ENCODE data around the gene SLC25A11. TPM values are rescaled to one million over a fixed set of nuclear protein-coding genes. Genes with fewer than 3 reads are reported as not detected.
A peak's percentile ranks its signal among the peaks of the same experiment; 100 is the strongest.

The SLC25A11 gene
- total RNA-seq, 2 donors from 2014 or later: 73.1 to 116 TPM

- TF ChIP-seq, protein P1, sequence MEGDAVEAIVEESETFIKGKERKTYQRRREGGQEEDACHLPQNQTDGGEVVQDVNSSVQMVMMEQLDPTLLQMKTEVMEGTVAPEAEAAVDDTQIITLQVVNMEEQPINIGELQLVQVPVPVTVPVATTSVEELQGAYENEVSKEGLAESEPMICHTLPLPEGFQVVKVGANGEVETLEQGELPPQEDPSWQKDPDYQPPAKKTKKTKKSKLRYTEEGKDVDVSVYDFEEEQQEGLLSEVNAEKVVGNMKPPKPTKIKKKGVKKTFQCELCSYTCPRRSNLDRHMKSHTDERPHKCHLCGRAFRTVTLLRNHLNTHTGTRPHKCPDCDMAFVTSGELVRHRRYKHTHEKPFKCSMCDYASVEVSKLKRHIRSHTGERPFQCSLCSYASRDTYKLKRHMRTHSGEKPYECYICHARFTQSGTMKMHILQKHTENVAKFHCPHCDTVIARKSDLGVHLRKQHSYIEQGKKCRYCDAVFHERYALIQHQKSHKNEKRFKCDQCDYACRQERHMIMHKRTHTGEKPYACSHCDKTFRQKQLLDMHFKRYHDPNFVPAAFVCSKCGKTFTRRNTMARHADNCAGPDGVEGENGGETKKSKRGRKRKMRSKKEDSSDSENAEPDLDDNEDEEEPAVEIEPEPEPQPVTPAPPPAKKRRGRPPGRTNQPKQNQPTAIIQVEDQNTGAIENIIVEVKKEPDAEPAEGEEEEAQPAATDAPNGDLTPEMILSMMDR (IDR thresholded peaks at IDR 0.05): no peak
- no peaks in the 10 kb centered on the region for H3K36me3 ChIP-seq
- no peaks in the 10 kb centered on the region for H3K4me1 ChIP-seq
- H3K4me3 ChIP-seq: no peak overlapping the region
- no peaks in the 10 kb centered on the region for H3K27me3 ChIP-seq
- intact Hi-C loops (cut with DNase I): no loop called here
- no peak overlapping the region for H3K9ac ChIP-seq (ENCODE audit: low read depth in 2 of 2, low read length in 2 of 2)
- H3K27ac ChIP-seq: no peak overlapping the region
- H3K9me3 ChIP-seq: no peaks in the 10 kb centered on the region
- DNase-seq: no peak
These were observed 15.2 kb upstream of the SLC25A11 start for GRCh38 chr17:4955091-4955490.

DNA sequence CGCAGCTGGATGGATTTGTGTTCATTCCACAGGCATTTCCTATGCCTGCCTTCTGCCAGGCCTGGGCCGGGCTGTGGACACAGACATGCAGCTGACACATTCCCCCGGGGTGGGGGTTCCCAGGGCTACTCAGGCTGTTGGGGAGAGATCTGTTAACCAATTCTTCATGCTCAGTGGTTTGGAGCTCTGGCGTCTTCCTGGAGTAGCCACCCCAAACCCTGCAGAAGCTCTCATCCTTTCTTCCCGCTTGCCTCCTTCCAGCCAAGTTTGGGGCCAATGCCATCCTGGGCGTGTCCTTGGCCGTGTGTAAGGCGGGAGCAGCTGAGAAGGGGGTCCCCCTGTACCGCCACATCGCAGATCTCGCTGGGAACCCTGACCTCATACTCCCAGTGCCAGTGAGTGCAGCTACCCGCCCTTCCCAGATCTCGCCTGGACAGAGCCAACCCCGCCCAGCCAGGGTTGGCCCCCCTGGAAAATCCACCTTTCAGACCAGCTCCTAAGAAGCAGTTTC is 13.7 kb upstream of the SLC25A11 start:
- TF ChIP-seq, protein P1 (IDR thresholded peaks at IDR 0.05): no peak
- H3K36me3 ChIP-seq: no peaks in the 10 kb centered on the region
- no peaks in the 10 kb centered on the region for H3K4me1 ChIP-seq
- no peaks in the 10 kb centered on the region for H3K27me3 ChIP-seq
- intact Hi-C loops (cut with DNase I): no loop called here
- no peak overlapping the region for H3K4me3 ChIP-seq
- H3K9me3 ChIP-seq: no peaks in the 10 kb centered on the region
- no peak overlapping the region for H3K27ac ChIP-seq
- H3K9ac ChIP-seq (ENCODE audit: low read depth in 2 of 2, low read length in 2 of 2): no peak overlapping the region
- no peak for DNase-seq

GRCh38 chr17:4951486-4951885 is 11.6 kb upstream of the SLC25A11 start:
- TF ChIP-seq, protein P1 (IDR thresholded peaks at IDR 0.05): no peak
- DNase-seq: no peak
- no peaks in the 10 kb centered on the region for H3K9me3 ChIP-seq
- H3K4me3 ChIP-seq: no peak overlapping the region
- H3K4me1 ChIP-seq: peaks cover under 1% of the 10 kb centered on the region
- H3K27ac ChIP-seq: no peak overlapping the region
- H3K9ac ChIP-seq (ENCODE audit: low read depth in 2 of 2, low read length in 2 of 2): no peak overlapping the region
- peaks cover 1% of the 10 kb centered on the region for H3K36me3 ChIP-seq
- intact Hi-C loops (cut with DNase I): no loop called here
- no peaks in the 10 kb centered on the region for H3K27me3 ChIP-seq

DNA sequence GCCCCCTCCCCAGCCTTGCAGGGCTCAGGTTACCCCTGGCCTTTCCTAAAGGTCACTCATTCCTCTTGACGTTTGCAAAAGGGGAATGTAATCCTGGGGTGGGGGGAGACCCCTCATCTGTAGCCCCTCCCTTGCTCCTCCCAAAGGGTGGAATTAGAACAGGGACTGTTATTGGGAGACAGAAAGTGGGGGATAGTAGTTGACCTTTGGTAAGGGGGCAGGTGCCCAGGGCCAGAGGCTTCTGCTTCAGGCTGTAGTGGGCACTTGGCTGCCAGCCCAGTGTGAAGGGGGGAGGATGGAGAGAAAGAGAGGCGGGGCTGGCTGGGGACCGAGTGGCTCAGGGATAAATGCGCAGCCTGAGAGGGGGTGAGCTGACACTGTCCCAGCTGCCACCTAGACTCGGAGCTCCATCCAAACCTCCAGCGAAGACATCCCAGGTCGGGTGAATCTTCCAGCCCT is 10.9 kb upstream of the SLC25A11 start, which contains the start of gene ENO3:
ENO3 (plus strand) TSS at position 374 of the 459 bp plus-strand sequence. CDS start 711 bp downstream, outside the sequence.
- Histone ChIP-seq H3K9ac (ENCODE audit: low read depth in 2 of 2, low read length in 2 of 2) (peak within 1 kb of the TSS; percentile 70 to 86), H3K9me3 (no peaks in the 10 kb centered on the region), H3K27me3 (no peaks in the 10 kb centered on the region), H3K4me1 (peaks cover 7% of the 10 kb centered on the region), H3K36me3 (peaks cover 5% of the 10 kb centered on the region), H3K4me3 (peak within 1 kb of the TSS; percentile 89), H3K27ac (peak within 1 kb of the TSS; percentile 98)
- TF ChIP-seq, protein P1 (IDR thresholded peaks at IDR 0.05): no peak
- intact Hi-C loops (cut with DNase I): no loop called here
- peak; percentile 48 for DNase-seq

- H3K4me1 ChIP-seq: peaks cover 12% of the 10 kb centered on the region
These were observed 10.4 kb upstream of the SLC25A11 start for GRCh38 chr17:4950075-4950745.

More at GRCh38 chr17:4950075-4950745, 10.4 kb upstream of the SLC25A11 start:
- intact Hi-C loops (cut with DNase I): no loop called here
- H3K27ac ChIP-seq: peak overlapping the region; percentile 98
- TF ChIP-seq, protein P1 (IDR thresholded peaks at IDR 0.05): no peak
- DNase-seq: peak; percentile 80
- H3K27me3 ChIP-seq: no peaks in the 10 kb centered on the region
- H3K9ac ChIP-seq (ENCODE audit: low read depth in 2 of 2, low read length in 2 of 2): peak overlapping the region; percentile 70 to 86
- H3K4me3 ChIP-seq: peak overlapping the region; percentile 89
- no peaks in the 10 kb centered on the region for H3K9me3 ChIP-seq
- peaks cover 5% of the 10 kb centered on the region for H3K36me3 ChIP-seq
